Cardiac fibroblast (primary cell): ENCODE measurements around the gene ARID1B.

Experiments
- DNase-seq, 2 donors: peaks; one replicate each; pipeline versions ENCODE4 v3.0.0 to v3.0.0-alpha.2; 2010; ENCODE audit warnings: low read depth in 2 of 2
- H3K4me3 ChIP-seq, 2 donors: replicated peaks in 1 of 2; 1 replicate in 1 of 2; 2 replicates in 1 of 2; pipeline ENCODE4 v1.5.1; 2011; ENCODE audit warnings: low read depth in 2 of 2, low read length in 2 of 2, mild to moderate bottlenecking in 2 of 2, moderate library complexity in 1 of 2
- TF ChIP-seq, protein P1 (sequence below): IDR thresholded peaks from one replicate; pipeline ENCODE4 v1.5.1; 2011; ENCODE audit warnings: low read depth, mild to moderate bottlenecking, low read length, inconsistent platforms

Gene ARID1B

DNA sequence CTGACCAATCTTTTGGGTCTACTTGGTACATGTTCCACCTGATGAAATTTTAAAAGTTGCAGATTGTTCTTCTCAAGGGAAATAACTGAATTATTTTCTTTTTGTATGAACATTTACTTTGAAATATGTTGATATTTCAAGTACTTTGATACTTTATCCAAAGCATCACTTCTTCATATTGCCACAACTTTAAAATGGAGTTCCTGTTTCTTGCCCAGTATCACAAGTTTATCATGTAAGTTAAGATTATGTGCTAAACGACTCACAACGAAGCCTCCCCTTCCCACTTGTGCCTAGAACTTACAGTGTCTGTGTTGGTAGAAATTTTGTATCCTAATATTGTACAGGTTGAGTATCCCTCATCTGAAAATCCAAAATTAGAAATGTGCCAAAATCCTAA lies 108.4 kb downstream of the ARID1B start:
- no peak for DNase-seq
- TF ChIP-seq, protein P1, sequence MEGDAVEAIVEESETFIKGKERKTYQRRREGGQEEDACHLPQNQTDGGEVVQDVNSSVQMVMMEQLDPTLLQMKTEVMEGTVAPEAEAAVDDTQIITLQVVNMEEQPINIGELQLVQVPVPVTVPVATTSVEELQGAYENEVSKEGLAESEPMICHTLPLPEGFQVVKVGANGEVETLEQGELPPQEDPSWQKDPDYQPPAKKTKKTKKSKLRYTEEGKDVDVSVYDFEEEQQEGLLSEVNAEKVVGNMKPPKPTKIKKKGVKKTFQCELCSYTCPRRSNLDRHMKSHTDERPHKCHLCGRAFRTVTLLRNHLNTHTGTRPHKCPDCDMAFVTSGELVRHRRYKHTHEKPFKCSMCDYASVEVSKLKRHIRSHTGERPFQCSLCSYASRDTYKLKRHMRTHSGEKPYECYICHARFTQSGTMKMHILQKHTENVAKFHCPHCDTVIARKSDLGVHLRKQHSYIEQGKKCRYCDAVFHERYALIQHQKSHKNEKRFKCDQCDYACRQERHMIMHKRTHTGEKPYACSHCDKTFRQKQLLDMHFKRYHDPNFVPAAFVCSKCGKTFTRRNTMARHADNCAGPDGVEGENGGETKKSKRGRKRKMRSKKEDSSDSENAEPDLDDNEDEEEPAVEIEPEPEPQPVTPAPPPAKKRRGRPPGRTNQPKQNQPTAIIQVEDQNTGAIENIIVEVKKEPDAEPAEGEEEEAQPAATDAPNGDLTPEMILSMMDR, result no peak
- H3K4me3 ChIP-seq, result no peak overlapping the region

DNA sequence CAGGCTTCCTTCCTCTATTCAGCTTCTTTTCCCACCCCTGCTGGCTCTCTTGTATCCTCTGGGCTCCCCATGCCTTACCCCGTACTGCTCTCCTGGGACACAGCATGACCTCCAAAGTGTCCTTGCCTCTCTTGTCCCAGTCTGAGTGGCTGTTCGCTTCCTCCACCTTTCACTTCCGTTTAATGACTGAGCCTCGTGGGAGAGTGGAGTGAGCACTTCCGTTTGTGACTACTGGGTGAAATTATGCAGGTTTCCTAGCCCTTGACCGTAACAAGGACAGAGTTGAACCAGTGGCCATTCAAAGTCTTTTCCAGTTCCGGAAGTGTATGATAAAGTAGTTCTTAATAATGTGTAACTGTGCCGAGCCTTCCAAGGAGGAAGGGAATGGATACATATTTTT lies 109.2 kb downstream of the ARID1B start:
- TF ChIP-seq, protein P1, result no peak
- peak; percentile 57 to 79 for DNase-seq
- H3K4me3 ChIP-seq, result no peak overlapping the region

DNA sequence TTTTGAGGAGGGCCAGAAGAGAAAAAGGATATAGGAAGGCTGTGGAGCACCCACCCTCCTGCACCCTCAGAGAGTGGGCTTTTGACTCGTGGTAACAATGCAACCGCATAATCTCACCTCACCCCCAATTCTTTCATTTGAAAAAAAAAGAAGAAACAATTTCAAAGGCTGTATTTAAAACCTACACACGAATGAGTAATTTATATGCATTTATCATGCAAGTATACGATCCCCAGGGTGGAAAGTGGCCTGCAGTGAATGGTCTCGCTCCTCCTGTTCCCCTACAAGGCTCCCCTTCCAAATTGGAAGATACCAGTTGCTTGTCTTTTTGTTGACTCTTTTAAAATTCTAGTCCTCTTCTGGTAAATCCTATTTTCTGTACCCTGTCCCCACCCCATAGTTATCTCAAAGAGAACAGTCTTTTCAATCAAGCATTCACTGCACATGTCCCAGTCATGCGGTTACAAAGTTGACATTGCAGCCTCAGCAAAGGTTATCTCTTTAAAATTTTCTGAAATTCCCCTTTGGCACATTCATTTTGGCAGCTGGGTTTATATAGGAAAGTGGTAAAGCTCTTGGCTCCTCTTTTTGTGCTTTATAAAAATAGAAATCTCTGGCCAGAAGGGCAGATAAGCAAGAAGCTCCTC lies 110.6 kb downstream of the ARID1B start:
- TF ChIP-seq, protein P1, result no peak
- DNase-seq, result no peak
- H3K4me3 ChIP-seq, result no peak overlapping the region

DNA sequence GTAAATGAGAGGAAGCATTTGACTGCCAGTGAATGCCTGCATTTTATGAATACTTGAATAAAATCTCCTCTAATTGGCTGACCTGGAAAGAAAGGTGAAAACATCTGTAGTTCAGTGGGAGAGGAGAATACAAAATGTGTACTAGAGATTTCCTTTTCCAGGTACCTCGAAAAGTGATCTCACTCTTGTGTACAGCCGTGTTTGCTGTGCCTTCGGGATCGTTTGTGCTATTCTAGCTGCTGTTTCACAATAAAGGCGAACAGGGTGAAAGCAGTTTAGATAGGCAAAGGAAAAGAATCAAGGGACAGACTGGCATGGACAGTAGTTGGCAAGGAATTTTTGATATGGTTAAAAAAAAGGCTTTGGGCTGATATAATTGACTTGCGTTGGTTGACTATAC lies 112.3 kb downstream of the ARID1B start:
- TF ChIP-seq, protein P1, result no peak
- H3K4me3 ChIP-seq, result no peak overlapping the region
- DNase-seq, result no peak

DNA sequence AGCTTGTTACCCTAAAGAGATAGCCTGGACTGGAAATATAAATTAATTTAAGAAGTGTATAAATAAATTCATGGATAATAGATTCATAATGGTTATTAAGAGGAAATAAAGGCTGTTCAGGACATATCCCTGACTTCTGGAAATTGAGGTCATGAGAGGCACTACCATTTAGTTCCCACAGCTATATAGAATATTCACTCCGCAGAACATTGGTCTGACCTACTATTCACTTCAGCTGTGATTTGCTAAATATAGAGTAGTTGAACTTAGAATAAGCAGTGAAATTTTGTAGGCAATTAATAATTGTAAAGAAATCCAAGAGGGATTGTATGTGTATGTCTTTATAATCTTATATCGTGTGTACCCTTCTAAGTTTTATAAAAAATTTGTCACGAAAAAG lies 112.8 kb downstream of the ARID1B start:
- H3K4me3 ChIP-seq, result no peak overlapping the region
- TF ChIP-seq, protein P1, result no peak
- no peak for DNase-seq

DNA sequence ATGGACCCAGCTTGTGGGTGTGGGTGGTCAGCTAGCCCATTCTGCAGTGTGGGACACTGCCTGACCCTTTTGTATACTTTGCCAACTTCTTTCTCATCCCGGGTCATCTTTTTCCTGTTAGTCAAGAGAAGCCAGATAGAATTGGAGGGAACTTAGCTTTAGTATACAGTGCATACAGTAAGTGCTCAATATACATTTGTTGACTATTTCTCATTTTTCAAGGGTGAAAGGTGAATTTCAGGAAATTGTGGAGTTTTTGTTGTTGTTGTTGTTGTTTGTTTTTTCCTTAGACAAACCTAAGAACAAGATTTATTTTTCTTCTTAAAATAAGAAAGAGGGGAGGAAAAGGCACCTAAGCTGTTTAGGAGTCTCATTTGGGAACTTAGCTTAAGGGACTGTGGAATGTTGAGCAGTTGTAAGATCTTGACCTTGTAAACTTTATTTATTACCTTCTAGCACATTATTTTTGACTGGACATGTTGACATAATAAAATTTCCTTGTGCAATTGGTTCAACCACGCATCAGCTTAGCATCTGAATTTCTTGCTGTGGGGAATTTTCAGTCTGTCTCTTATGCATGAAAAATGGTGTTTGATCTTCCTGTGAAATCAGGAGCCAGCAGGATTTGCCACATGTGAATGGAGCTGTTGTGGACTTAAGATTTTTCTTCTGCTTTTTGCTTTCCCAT lies 113.6 kb downstream of the ARID1B start:
- peak; percentile 14 to 16 for DNase-seq
- TF ChIP-seq, protein P1, result no peak
- no peak overlapping the region for H3K4me3 ChIP-seq
